HG02642 (cell line): ENCODE data around the gene LDLRAP1.

ENCODE experiments used
- ATAC-seq: cut with Tn5 transposase; IDR thresholded peaks from one replicate; pipeline ENCODE4 v1.9.1; 2021; ENCODE audit warnings: mild to moderate bottlenecking; ENCODE audit not compliant: unreplicated experiment, poor library complexity

The LDLRAP1 gene

DNA sequence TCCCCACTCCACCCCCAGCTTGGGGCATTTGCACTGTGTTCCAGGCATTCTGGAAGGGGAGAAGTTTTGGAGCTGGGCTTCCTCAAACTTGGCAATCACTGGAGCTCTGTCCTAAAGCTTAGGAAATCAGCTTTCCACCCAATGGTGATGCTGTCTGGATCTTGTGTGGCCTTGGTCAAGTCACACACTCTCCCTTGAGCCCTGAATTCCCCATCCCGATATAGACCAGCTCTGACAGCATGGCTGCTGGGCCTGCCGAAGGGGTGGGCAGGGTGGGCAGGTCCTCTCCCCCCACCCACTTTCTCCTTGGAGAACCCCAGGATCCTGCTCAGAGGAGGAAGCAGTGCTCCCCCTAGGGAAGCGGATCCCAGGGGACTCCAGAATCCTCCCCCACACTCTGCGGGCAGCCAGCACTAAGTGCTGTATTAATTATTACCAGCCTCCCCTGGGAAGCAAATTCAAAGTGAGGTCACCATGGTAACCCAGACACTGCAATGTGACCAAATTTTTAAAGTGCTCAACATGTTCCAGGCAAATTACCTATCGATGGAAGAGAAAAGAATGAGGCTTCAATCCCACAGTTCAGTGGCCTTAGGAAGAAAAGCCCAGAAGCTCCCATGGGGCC, 21.3 kb upstream of the LDLRAP1 start:
- ATAC-seq = no peak

DNA sequence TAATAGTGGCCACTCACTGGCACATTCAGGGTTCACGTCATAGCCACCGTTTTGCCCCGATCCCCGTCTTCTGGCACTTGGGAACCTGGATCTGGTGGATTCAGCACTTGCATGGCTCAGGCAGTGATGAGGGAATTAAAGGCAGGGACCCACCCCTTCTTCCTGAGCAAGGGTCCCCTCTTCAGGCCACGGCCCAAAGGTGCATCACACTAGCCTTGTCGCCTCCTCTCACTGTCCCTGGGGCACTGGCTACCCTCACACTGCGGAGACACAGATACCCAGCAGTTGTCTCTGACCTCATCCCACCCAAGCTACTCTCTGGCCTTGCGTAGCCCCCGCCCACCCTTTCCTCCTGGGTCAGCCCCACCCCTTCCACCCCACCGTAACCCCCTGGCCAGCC, 19.9 kb upstream of the LDLRAP1 start:
- no peak for ATAC-seq

DNA sequence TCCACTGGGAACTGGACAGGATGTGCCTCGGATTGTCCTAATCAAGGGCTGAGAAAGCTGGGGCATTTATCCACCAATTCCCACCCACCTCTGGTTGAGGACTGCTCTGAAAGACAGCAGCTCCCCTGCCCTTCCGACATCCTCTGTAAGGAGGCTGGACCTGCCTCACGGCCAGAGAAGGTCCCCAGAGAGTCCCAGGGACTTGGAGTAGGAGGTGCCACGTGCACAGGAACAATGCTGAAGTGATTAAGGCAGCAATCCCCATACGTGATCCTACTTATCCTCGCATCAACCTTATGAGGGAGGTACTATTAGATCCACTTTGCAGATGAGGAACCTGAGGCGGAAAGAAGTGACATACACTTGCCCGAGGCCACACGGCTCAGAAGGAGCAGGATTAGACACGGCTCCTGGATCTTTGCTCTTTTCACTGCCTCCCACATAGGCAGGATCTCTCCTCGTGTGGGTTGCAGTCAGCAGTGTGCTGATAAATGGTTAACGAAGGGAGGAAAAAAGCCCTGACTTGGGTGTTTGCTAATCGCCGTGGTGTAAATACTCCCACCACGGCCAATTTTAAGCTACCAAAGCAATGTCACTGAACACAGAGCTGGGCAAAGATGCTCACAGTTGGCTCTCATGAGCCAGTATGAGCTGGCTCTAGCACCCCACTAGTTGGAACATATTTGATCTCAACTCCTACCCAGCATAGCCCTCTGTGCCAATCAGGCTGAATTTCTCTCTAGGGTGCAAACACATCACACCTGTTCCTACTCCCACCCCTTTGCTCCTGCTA, 18.6 kb upstream of the LDLRAP1 start:
- ATAC-seq = no peak

DNA sequence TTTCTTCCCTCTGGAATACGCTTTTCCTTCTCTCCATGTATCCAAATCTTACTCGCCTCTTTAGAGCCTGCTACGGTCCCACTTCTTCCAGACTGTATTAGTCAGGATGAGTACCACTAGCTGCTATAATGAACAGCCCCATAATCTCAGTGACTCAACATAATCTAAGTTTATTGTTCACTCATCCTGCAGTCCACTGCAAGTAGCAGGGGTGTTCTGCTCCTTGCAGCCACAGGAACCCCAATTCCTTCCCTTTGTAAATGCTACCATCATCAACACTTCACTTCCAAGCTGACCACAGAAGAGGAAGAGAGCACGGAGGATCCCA, 18.1 kb upstream of the LDLRAP1 start:
- no peak for ATAC-seq

DNA sequence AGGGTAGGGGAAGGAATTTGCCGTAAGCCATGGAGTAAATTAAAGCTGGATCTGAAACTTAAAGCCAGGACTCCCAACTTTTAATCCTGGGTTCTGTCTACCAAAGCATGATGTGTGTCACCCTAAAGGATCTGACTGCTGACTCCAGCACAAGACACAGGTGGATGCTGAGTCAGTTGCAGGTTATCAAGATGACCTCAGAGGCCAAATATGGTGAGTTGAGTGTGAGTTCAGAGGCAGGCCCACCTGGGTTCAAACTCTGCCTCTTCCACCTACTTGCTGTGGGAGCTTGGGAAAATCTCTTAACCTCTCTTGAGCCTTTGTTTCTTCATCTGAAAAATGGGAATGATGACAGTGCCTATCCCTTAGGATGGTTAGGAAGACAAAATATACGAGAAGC, 16.7 kb upstream of the LDLRAP1 start:
- ATAC-seq = no peak

DNA sequence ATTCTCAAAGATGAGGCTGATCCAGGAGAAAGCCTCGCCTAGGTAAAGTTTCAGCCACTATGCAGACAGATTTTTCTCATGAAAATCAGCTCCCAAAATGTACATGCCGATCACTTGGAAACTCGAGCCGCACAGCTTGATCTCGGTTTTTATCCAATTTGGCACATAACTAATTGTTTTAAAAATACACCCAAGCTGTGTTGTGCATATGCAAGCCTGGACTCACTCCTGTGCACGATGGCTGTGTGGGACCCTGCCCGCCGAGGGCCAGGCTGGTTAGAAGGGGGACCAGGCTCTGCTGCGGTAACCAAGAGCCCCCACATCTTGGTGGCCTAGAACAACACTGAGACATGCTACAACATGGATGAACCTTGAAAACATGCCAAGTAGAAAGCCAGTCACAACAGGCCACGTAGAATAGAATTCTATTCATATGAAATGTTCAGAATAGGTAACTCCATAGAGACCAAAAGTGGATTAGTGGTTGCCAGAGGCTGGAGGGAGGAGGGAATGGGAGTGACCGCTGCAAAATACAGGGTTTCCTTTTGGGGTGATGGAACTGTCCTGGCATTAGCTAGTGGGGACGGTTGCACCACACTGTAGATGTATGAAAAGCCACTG, 16.1 kb upstream of the LDLRAP1 start:
- ATAC-seq = no peak

DNA sequence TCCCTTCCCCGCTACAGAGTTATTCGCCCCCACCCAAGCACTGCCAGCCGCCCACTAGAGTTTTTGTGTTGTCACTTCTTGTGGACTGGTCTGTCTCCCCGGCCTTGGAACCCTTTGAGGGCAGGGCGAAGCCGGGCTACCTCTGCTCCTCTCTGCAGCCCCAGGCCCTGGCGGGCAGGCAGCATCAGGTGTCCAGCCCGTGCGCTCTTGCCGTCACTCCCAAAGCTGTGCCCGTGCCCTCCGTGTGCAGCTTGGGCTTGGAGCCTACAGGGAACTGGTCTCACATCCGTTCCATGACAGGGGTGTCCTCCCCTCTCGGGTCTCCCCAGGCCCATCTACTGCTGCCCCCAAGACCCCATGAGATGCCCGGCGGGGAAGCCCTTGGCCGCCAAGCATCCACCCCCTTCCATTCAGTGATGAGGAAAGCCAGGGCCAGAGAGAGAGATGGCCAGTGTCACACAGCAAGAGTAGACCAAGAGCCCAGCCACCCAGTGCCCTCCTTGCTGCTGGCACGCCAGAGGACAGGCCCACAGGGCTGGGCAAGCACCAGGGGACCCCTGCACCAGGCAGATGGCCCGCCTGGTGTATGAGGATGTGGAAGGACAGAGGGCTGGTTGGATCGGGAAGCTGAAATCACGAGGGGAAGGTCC, 15.3 kb upstream of the LDLRAP1 start:
- ATAC-seq = no peak

DNA sequence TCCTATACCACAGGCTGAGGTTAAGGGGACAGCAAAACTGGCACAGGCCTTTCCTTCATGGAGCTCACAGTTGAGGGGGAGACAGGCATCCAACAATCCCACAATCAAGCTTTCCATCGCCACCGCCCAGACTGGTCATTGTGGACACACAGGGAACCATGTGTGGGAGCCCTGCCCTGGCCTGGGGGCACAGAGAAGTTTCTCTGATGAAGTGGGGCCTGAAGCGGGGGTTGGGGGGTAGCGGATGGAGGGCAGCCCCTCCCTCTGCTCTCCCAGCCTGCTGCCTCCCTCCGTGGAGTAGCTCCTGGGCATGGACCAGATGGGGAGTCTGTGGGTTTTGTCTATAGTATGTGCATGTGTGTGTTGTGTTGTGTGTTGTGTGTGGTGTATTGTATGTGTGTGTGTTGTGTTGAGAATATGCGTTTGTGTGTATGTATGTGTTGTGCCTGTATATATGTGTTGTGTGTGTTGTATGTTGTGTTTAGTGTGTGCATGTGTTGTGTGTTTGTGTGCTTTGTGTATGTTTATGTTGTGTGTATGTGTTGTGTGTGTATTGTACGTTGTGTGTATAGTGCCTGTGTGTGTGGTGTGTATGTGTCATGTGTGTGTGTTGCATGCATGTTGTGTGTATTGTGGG, 14.4 kb upstream of the LDLRAP1 start:
- no peak for ATAC-seq

DNA sequence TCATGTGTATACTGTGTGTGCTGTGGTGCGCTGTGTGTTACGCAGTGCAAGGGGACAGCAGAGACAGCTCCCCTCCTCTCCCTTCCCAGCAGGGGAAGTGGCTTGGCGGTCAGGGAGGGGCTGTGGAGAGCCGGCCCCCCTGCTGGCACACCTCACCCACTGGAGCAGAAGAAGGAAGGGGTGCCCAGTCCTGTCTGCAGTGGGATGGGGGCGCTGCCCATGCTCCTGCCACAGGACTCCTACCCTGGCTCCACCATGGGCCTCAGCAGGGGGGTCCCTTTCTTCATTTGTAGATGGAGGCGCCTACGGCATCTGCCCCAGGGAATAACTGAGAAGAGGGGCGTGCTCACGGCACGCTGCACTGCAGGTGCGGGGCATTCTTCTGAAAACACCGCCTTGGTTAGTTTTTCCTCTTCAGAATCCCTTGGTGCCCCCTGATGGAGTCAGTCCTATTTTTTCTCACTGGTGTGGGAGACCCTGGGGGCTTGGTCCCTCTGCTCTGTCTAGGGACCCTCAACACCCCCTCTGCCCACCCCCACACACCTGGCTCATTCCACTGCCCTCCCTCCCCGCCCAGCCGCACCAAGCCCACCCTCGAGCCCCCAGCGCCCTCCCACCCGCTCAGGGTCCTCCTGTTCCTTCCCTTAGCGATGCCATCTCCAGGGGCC, 13.8 kb upstream of the LDLRAP1 start:
- no peak for ATAC-seq

DNA sequence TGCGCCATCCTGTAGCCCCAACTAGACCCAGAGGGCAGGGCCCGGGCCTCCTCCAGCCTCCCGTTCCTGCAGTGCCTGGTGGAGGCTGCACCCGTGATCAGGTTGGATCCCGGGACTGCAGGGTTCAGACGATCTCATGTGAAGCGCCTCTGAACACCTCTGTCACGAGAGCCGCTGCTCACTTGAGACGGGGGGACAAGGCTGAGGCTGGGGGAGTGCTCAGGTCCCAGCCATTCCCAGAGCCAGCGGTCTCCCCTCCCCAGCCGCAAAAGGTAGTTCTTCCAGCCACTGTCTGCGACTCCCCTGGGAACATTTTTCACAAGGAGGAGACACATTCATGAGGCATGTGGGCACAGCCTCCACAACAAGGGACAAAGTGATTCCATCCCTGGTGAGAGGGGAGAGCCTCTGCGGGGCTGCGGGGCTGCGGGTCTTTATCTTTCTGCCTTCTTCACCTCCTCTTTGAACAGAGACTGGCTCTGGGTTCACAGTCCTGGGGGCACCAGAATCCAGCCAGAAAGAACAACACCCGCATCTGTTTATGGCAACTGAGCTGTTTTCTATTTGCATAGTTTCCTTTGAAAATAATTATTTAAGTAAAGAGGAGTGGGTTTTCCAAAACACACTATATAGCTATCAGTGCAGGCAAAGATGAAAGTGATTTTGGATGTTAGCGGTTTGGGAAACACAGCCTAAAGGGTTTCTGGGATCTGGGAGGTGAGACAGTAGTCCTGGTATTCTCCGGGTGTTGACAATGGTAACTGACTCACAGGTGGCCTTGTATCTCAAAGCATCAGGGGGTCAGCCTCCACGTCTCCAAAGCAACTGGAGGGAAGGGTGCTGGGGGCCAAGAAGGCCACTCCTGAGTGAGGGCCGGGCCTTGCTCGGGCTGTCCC, 13.0 kb upstream of the LDLRAP1 start:
- ATAC-seq = no peak

DNA sequence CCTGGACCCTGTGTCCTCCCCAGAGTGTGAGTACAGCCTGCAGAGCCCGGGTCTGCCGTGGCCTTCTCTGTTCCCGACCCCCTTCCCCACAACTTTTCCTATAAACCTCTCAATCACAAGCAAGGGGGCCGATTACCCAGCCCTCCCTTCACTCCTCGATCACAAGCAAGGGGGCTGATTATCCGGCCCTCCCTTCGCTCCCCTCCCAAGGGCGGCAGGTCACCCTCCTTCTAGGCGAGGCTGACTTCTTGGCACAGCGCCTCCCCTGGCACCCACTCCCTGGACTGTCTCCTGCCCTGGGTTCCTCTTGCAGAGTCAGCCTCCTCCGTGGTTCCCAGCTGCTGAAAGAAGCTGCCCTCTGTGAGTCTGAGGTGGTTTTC, 12.3 kb upstream of the LDLRAP1 start:
- ATAC-seq = no peak

DNA sequence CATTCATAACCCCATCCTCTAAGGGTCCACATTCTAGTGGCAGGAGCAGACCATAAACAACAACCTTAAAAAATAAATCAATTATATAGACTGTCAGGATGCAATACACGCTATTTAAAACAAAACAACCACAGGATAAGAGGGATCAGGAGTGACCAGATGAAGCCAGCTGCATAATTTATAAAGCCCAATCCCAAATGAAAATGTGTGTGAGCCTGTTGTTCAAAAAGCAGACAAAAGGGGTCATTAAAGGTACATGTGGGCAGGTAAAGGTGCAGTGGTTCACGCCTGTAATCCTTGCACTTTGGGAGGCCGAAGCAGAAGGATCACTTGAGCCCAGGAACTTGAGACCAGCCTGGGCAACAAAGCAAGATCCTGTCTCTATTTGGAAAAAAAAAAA, 10.4 kb upstream of the LDLRAP1 start:
- no peak for ATAC-seq

DNA sequence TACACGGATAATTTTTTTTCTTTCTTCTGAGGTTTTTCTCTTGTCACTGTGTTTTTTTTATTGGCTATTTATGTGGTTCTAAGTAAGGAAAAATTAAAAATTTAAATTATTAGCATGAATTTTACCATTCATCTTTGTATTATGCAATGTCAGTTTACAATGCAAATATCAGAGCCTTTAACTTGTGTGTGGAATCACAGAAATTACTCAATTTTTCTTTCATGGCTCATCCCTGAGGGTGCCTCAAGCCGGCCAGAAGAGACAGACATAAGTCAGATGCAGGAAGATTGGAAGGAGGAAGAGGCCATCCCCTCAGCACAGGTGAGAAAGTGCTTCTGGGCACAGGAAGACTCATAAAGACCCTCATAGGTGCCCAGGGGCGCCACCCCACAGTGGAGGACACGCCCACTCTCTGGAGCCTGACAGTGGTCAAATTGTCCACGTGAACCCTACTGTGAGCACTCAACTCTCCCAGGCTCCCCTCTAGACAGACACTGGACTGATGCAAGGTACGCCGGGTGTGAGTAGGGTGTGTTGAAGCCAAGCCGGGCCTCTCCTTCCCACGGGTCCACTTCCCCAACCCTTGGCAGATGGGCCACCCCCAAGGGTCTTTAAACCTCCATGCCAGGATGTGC, 9.5 kb upstream of the LDLRAP1 start:
- ATAC-seq = no peak

DNA sequence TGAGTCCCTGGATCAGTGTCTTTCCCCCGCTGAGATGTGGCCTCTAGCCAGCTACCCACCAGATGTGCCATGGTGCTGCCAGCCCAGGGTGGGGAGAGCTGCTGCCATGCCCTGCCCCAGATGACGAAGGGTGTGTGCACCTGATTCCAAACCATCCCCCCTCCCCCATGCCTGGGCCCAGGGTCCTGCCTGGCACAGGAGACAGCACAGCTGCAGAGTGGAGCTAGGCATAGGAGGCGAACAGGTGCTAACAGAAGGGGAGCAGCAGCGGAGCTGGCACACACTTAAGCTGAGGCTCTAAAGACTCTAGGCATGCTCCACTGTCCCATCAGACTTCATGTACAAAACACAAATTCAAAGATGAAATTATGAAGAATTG, 9.0 kb upstream of the LDLRAP1 start:
- ATAC-seq = no peak

DNA sequence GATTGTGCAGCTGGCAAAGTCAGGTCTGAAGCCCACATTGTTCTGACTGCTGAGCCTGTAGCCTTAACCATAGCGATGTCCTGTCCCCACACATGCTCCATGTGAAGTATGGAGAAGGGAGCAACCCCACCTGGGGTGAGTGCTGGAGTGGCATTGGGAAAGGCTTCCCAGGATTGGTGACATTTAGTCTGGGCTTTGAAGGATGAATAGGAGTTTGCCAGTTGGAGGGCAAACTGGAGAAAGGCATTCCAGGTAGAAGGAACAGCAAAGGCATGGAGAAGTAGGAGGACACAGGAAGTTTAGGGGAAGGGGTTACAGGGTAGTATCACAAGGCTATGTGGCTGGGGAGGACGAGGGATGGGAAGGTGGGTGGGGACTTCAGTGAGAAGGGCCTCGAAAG, 7.3 kb upstream of the LDLRAP1 start:
- ATAC-seq = no peak

DNA sequence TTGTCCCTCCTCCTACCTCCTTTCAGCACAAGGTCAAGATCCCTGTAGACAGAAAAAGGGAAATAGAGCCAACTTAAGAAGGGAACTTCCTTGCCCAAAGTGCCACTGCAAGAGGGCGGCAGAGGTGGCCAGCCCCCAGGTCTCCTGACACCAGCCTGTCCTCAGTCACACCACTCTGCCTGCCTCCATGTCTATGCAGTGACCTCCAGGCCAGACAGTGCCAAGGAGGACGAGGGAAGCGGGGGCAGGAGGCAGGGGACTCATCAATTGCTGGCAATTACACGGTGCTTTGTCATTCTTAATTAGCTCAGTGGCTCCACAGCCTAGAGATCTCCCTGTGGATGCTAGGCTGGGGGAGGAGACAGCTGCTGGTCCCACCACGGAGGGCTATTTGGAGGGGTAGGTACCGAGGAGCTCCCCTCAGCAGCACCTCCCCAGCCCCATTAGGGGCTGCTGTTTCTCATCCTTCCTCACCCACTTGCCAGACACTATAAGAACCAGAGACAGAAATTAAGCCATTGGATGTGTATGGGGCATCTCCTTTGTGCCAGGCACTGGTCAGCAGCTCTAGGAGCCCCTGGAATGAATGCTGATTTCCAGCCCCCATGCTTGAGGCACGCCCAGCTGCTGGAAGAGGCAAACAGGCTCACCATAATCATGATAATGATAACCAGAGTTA, 6.1 kb upstream of the LDLRAP1 start:
- ATAC-seq = no peak

DNA sequence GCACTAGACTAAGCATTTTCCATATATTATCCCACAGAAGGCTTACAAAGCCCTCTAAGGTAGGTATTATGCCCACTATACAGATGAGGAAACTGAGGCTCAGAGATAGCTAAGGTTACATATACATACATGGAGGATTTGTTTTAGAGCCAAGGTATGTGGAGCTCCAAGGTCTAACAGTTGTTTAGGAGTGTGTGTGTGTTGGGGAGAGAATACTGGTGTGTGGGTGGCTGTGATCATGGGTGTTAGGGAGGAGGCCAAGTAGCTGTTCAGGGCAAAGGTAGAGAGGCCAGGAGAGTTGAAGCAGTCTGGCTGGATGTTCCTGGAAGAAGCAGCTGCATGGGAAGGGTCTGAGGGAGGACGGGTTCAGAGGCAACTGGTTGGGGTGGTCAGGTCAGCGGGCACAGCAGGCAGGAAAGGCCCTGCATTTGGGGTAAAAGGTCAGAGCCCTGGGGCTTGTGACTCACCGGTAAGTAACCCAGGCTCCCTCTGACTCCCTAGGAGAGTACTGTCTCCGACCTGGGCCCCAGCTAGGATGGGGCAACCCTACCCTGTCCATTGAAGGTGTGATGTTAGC, 5.1 kb upstream of the LDLRAP1 start:
- no peak for ATAC-seq

DNA sequence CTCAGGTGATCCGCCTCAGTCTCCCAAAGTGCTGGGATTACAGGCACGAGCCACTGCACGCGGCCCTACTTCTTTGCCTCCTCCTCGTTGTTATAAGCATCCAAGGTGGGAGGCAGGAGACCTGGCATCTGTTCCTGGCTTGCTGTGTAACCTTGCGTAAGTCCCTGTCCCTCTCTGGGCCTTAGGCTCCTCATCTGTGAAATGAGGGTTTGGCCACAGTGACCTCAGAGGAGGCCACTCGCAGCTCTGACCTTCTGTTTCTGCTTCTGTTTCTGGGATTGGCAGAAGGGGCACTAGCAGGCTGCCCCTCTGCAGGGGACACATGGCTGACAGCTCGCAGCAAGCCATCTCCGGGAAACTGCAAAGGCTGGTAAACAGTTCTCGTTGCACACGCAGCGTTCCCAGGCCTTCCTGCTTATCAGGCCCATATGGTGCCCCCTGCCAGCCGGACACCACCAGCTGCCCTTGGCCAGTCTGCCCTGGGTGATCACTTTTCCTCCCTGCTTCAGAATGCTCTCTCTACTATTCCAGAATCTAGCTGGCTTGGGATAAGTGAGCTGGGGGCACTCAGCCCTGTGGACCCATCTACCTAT, 2.6 kb upstream of the LDLRAP1 start:
- no peak for ATAC-seq
